SK-N-SH (cell line): Measurements from ENCODE around the gene PRPSAP2.

Source experiments
- ELF1 ChIP-seq: IDR thresholded peaks from 2 replicates; pipeline ENCODE4 v1.4.0; 2012
- EZH2phosphoT487 ChIP-seq: fragments of 200-600 bp; sonication (generic); IDR thresholded peaks from 2 replicates; pipeline ENCODE4 v1.6.1; 2017; ENCODE audit warnings: low read depth, mixed run types, mild to moderate bottlenecking, antibody characterized with exemption, moderate library complexity, borderline replicate concordance
- FOSL2 ChIP-seq: IDR thresholded peaks from 2 replicates; pipeline ENCODE4 v1.4.0; 2012; ENCODE audit warnings: low read depth, mild to moderate bottlenecking, moderate library complexity, borderline replicate concordance
- MEF2A ChIP-seq: IDR thresholded peaks from 2 replicates; pipeline ENCODE4 v1.4.0; 2012; ENCODE audit warnings: low read depth, borderline replicate concordance
- MXI1 ChIP-seq: IDR thresholded peaks from 2 replicates; pipeline ENCODE4 v1.6.1; 2012; ENCODE audit warnings: mild to moderate bottlenecking, low read depth, low read length, improper control_type of control experiment
- POLR2AphosphoS5 ChIP-seq: IDR thresholded peaks from 2 replicates; pipeline ENCODE4 v1.6.1; 2012; ENCODE audit warnings: low read depth, low read length
- RCOR1 ChIP-seq: fragments of 150-350 bp; IDR thresholded peaks from 2 replicates; pipeline ENCODE4 v1.6.1; 2017; ENCODE audit warnings: antibody characterized with exemption, low read length
- REST ChIP-seq: IDR thresholded peaks from 2 replicates; pipeline ENCODE4 v1.6.1; 2012; ENCODE audit warnings: mild to moderate bottlenecking, low read depth, low read length, moderate library complexity
- RXRA ChIP-seq: IDR thresholded peaks from 2 replicates; pipeline ENCODE4 v1.4.0; 2012; ENCODE audit warnings: low read depth, mild to moderate bottlenecking, borderline replicate concordance
- SMC3 ChIP-seq: IDR thresholded peaks from 2 replicates; pipeline ENCODE4 v1.6.1; 2012; ENCODE audit warnings: low read depth, low read length, improper control_type of control experiment
- TEAD4 ChIP-seq: IDR thresholded peaks from 2 replicates; pipeline ENCODE4 v1.4.0; 2012; ENCODE audit warnings: mild to moderate bottlenecking, borderline replicate concordance; ENCODE audit not compliant: insufficient read depth
- ZBTB33 ChIP-seq: IDR thresholded peaks from 2 replicates; pipeline ENCODE4 v1.4.0; 2012; ENCODE audit warnings: low read depth, borderline replicate concordance
- TF ChIP-seq, protein P1 (sequence below): fragments of 200-600 bp; sonication (generic); IDR thresholded peaks from 2 replicates; pipeline ENCODE4 v1.6.1; 2017; ENCODE audit warnings: antibody characterized with exemption, mild to moderate bottlenecking, moderate library complexity
- TF ChIP-seq, protein P2 (sequence below): IDR thresholded peaks from 2 replicates; pipeline ENCODE4; 2012

- TF ChIP-seq, protein P1, sequence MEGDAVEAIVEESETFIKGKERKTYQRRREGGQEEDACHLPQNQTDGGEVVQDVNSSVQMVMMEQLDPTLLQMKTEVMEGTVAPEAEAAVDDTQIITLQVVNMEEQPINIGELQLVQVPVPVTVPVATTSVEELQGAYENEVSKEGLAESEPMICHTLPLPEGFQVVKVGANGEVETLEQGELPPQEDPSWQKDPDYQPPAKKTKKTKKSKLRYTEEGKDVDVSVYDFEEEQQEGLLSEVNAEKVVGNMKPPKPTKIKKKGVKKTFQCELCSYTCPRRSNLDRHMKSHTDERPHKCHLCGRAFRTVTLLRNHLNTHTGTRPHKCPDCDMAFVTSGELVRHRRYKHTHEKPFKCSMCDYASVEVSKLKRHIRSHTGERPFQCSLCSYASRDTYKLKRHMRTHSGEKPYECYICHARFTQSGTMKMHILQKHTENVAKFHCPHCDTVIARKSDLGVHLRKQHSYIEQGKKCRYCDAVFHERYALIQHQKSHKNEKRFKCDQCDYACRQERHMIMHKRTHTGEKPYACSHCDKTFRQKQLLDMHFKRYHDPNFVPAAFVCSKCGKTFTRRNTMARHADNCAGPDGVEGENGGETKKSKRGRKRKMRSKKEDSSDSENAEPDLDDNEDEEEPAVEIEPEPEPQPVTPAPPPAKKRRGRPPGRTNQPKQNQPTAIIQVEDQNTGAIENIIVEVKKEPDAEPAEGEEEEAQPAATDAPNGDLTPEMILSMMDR = no peak
- no peak for TF ChIP-seq FOSL2
- no peak for TF ChIP-seq POLR2AphosphoS5
- TF ChIP-seq REST = no peak
- no peak for TF ChIP-seq EZH2phosphoT487
- TF ChIP-seq RXRA = no peak
- TF ChIP-seq ZBTB33 = no peak
- TF ChIP-seq, protein P2, sequence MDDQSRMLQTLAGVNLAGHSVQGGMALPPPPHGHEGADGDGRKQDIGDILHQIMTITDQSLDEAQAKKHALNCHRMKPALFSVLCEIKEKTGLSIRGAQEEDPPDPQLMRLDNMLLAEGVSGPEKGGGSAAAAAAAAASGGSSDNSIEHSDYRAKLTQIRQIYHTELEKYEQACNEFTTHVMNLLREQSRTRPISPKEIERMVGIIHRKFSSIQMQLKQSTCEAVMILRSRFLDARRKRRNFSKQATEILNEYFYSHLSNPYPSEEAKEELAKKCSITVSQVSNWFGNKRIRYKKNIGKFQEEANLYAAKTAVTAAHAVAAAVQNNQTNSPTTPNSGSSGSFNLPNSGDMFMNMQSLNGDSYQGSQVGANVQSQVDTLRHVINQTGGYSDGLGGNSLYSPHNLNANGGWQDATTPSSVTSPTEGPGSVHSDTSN = no peak
- TF ChIP-seq SMC3 = no peak
- no peak for TF ChIP-seq MEF2A
- no peak for TF ChIP-seq TEAD4
- TF ChIP-seq ELF1 = no peak
- TF ChIP-seq RCOR1 = no peak
- no peak for TF ChIP-seq MXI1
Observed at GRCh38 chr17:18966831-18967624, 109.1 kb downstream of the PRPSAP2 start.
